ENCODE results near the gene ING5.

DNA sequence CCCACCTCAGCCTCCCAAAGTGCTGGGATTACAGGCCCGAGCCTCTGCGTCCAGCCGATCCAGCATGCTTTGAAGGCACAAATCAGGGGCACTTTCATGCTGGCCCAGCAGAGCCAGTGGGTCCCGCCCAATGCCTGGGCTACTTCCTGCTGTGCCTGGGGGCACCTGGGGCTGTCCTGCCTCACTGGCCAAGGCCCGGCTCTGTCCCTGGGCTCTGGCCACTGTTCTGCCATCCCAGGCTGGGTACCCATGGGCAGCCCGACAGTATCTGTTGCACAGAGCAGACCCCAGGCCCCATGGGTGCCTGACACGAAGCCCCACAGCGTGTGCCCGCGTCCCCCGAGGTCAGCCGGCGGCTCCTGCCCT, 68.0 kb downstream of the ING5 start:
- TF ChIP-seq CTCF (IDR thresholded peaks at IDR 0.05) = no peak
- no peak for TF ChIP-seq ZFX (IDR thresholded peaks at IDR 0.05; ENCODE audit: borderline replicate concordance)
